ENCODE data around the gene CCSER1.

GRCh38 chr4:91114386-91114785 is 987.2 kb downstream of the CCSER1 start:
- no peak for TF ChIP-seq CTCF (IDR thresholded peaks at IDR 0.05; ENCODE audit: insufficient read depth, low read length, poor library complexity, severe bottlenecking)
- TF ChIP-seq EZH2phosphoT487 (conservative IDR thresholded peaks at IDR 0.05; ENCODE audit: low read length), result no peak

All from SU-DHL-6 (cell line).